ENCODE measurements around the gene TTLL3.
A peak's percentile ranks its signal among the peaks of the same experiment; 100 is the strongest.

The TTLL3 gene, protein sequence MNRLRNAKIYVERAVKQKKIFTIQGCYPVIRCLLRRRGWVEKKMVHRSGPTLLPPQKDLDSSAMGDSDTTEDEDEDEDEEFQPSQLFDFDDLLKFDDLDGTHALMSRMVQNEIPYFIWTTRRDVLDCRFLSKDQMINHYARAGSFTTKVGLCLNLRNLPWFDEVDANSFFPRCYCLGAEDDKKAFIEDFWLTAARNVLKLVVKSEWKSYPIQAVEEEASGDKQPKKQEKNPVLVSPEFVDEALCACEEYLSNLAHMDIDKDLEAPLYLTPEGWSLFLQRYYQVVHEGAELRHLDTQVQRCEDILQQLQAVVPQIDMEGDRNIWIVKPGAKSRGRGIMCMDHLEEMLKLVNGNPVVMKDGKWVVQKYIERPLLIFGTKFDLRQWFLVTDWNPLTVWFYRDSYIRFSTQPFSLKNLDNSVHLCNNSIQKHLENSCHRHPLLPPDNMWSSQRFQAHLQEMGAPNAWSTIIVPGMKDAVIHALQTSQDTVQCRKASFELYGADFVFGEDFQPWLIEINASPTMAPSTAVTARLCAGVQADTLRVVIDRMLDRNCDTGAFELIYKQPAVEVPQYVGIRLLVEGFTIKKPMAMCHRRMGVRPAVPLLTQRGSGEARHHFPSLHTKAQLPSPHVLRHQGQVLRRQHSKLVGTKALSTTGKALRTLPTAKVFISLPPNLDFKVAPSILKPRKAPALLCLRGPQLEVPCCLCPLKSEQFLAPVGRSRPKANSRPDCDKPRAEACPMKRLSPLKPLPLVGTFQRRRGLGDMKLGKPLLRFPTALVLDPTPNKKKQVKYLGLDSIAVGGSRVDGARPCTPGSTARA

GRCh38 chr3:9809615-9810432 lies at the start of gene TTLL3:
Gene TTLL3 (plus strand): TSS chr3:9810262. CDS start chr3:9810662, 400 bp downstream.
- in situ Hi-C loops (cut with HindIII; ENCODE audit: low sequenced_read_pairs) = no loop called here
- DNase-seq (ENCODE audit: low read depth) = no peak
- TF ChIP-seq, protein P1, sequence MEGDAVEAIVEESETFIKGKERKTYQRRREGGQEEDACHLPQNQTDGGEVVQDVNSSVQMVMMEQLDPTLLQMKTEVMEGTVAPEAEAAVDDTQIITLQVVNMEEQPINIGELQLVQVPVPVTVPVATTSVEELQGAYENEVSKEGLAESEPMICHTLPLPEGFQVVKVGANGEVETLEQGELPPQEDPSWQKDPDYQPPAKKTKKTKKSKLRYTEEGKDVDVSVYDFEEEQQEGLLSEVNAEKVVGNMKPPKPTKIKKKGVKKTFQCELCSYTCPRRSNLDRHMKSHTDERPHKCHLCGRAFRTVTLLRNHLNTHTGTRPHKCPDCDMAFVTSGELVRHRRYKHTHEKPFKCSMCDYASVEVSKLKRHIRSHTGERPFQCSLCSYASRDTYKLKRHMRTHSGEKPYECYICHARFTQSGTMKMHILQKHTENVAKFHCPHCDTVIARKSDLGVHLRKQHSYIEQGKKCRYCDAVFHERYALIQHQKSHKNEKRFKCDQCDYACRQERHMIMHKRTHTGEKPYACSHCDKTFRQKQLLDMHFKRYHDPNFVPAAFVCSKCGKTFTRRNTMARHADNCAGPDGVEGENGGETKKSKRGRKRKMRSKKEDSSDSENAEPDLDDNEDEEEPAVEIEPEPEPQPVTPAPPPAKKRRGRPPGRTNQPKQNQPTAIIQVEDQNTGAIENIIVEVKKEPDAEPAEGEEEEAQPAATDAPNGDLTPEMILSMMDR (IDR thresholded peaks at IDR 0.05; ENCODE audit: low read depth, low read length, missing control alignments) = no peak
- H3K4me3 ChIP-seq (ENCODE audit: low read depth, low read length) = peak within 1 kb of the TSS; percentile 47

- no peak for DNase-seq (ENCODE audit: low read depth)
- TF ChIP-seq, protein P1 (IDR thresholded peaks at IDR 0.05; ENCODE audit: low read depth, low read length, missing control alignments) = no peak
- in situ Hi-C loops (cut with HindIII; ENCODE audit: low sequenced_read_pairs) = no loop called here
- H3K4me3 ChIP-seq (ENCODE audit: low read depth, low read length) = no peak overlapping the region
These were observed 49.1 kb upstream of the TTLL3 start for GRCh38 chr3:9760779-9761505.

GRCh38 chr3:9761919-9762318 lies 48.1 kb upstream of the TTLL3 start:
- H3K4me3 ChIP-seq (ENCODE audit: low read depth, low read length) = no peak overlapping the region
- TF ChIP-seq, protein P1 (IDR thresholded peaks at IDR 0.05; ENCODE audit: low read depth, low read length, missing control alignments) = no peak
- in situ Hi-C loops (cut with HindIII; ENCODE audit: low sequenced_read_pairs) = no loop called here
- DNase-seq (ENCODE audit: low read depth) = no peak

GRCh38 chr3:9762871-9763270 lies 47.2 kb upstream of the TTLL3 start:
- TF ChIP-seq, protein P1 (IDR thresholded peaks at IDR 0.05; ENCODE audit: low read depth, low read length, missing control alignments) = no peak
- in situ Hi-C loops (cut with HindIII; ENCODE audit: low sequenced_read_pairs) = no loop called here
- no peak overlapping the region for H3K4me3 ChIP-seq (ENCODE audit: low read depth, low read length)

GRCh38 chr3:9765865-9766264 lies 44.2 kb upstream of the TTLL3 start:
- in situ Hi-C loops (cut with HindIII; ENCODE audit: low sequenced_read_pairs) = no loop called here
- TF ChIP-seq, protein P1 (IDR thresholded peaks at IDR 0.05; ENCODE audit: low read depth, low read length, missing control alignments) = no peak
- H3K4me3 ChIP-seq (ENCODE audit: low read depth, low read length) = no peak overlapping the region
- DNase-seq (ENCODE audit: low read depth) = no peak

More at GRCh38 chr3:9762871-9763270, 47.2 kb upstream of the TTLL3 start:
- no peak for DNase-seq (ENCODE audit: low read depth)

Measured in astrocyte of the cerebellum (primary cell).